H7 (cell line): ENCODE measurements around the gene ZCCHC14. TPM values are rescaled to one million over a fixed set of nuclear protein-coding genes. Genes with fewer than 3 reads are reported as not detected.

Experiments used
- DNase-seq: peaks from one replicate; pipeline ENCODE4 v3.0.0; 2012
- H3K27me3 ChIP-seq: 2 replicates; pipeline ENCODE4 v1.6.0; 2011; ENCODE audit warnings: mild to moderate bottlenecking, low read length; ENCODE audit not compliant: control insufficient read depth, insufficient read depth
- H3K36me3 ChIP-seq: replicated peaks from 2 replicates; pipeline ENCODE4 v1.5.1; 2011; ENCODE audit warnings: low read length; ENCODE audit not compliant: control insufficient read depth, insufficient read depth
- H3K4me3 ChIP-seq: 2 replicates; pipeline ENCODE4 v1.5.1; 2011; ENCODE audit warnings: low read depth, mild to moderate bottlenecking, control low read depth, low read length, moderate library complexity; ENCODE audit not compliant: insufficient read depth
- total RNA-seq: library from RNA; depleted of rRNA; stranded (reverse); fragments of >200 nt; shearing (Covaris generic); gene quantifications from 2 replicates; pipeline ENCODE4 v1.2.3, GENCODE V29; 2014

Gene ZCCHC14
- total RNA-seq, 1 experiment from 2014 or later, result 13.3 TPM

GRCh38 chr16:87435372-87436224, 57.2 kb downstream of the ZCCHC14 start:
- DNase-seq, result no peak
- Histone ChIP-seq H3K36me3 (no peaks in the 10 kb centered on the region; the same call in 1 of the 2 replicates), H3K27me3 (no peaks in the 10 kb centered on the region), H3K4me3 (no peak overlapping the region)

DNA sequence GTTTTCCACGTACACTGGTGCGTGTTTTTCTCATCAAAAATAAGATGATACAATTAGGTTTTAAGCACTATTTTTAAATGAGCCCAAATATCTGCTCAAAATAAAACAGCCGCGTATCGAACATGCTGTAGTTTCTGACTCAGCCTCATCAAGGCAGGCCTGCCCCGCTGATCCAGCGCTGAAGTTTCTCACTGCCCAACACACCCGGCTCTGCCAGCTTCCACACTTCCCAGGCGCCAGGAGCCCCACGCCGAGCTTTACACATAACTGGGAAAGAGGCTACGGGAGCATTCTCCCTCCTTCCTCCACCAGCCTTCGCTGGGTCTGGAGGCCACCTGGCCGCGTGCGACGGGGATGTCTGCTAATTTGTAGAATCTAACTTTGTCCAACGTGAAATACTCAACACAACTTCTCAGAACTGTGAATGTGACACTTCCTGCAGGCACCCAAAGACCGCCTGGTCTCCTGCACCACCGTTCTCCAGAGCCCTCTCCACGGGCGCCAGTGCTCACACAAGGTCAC, 58.6 kb downstream of the ZCCHC14 start:
- H3K36me3 ChIP-seq, result no peaks in the 10 kb centered on the region; the same call in 1 of the 2 replicates
- DNase-seq, result no peak
- no peaks in the 10 kb centered on the region for H3K27me3 ChIP-seq
- no peak overlapping the region for H3K4me3 ChIP-seq

- DNase-seq, result no peak
- no peaks in the 10 kb centered on the region for H3K27me3 ChIP-seq
- no peak overlapping the region for H3K4me3 ChIP-seq
- H3K36me3 ChIP-seq, result no peaks in the 10 kb centered on the region; the same call in 1 of the 2 replicates
Measured at GRCh38 chr16:87432330-87432915, 60.4 kb downstream of the ZCCHC14 start.

GRCh38 chr16:87431926-87432325, 60.9 kb downstream of the ZCCHC14 start:
- no peak overlapping the region for H3K4me3 ChIP-seq
- DNase-seq, result no peak
- H3K27me3 ChIP-seq, result no peaks in the 10 kb centered on the region
- no peaks in the 10 kb centered on the region; the same call in 1 of the 2 replicates for H3K36me3 ChIP-seq

GRCh38 chr16:87426423-87427215, 66.2 kb downstream of the ZCCHC14 start:
- peak; percentile 75 for DNase-seq
- H3K4me3 ChIP-seq, result no peak overlapping the region
- no peaks in the 10 kb centered on the region for H3K27me3 ChIP-seq
- peaks cover 8% of the 10 kb centered on the region for H3K36me3 ChIP-seq

- no peak for DNase-seq
- Histone ChIP-seq H3K4me3 (no peak overlapping the region), H3K27me3 (no peaks in the 10 kb centered on the region), H3K36me3 (peaks cover 8% of the 10 kb centered on the region)
Measured at GRCh38 chr16:87425941-87426340, 66.9 kb downstream of the ZCCHC14 start.

DNA sequence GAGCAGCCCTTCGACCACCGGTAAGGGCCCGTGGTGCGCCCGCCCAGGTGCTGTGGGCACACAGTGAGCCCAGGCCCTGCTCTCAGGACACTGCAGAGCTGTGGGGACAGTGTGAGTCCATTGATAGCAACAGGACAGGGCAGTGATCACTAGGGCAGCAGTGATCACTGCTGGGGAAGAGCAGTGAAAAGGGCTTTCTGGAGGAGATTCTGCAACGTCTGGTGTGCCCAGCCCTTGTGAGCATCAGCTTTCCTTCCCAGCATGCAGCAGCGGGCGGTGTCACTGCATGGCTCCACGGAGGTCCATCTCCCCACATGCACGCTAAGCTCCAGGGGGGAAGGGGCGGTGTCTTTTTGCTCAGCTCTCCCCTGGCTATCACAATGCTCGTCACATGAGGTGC, 68.6 kb downstream of the ZCCHC14 start:
- H3K4me3 ChIP-seq, result no peak overlapping the region
- DNase-seq, result no peak
- H3K27me3 ChIP-seq, result no peaks in the 10 kb centered on the region
- H3K36me3 ChIP-seq, result peaks cover 12% of the 10 kb centered on the region

- Histone ChIP-seq H3K36me3 (peaks cover 12% of the 10 kb centered on the region), H3K4me3 (no peak overlapping the region), H3K27me3 (no peaks in the 10 kb centered on the region)
- DNase-seq, result no peak
Measured at GRCh38 chr16:87423429-87423828, 69.4 kb downstream of the ZCCHC14 start.

- no peak for DNase-seq
- H3K36me3 ChIP-seq, result peaks cover 14% of the 10 kb centered on the region
- no peaks in the 10 kb centered on the region for H3K27me3 ChIP-seq
- no peak overlapping the region for H3K4me3 ChIP-seq
Measured at GRCh38 chr16:87422106-87422505, 70.7 kb downstream of the ZCCHC14 start.

- Histone ChIP-seq H3K4me3 (no peak overlapping the region), H3K36me3 (peaks cover 15% of the 10 kb centered on the region), H3K27me3 (no peaks in the 10 kb centered on the region)
- no peak for DNase-seq
Measured at GRCh38 chr16:87421003-87421912, 71.6 kb downstream of the ZCCHC14 start.

DNA sequence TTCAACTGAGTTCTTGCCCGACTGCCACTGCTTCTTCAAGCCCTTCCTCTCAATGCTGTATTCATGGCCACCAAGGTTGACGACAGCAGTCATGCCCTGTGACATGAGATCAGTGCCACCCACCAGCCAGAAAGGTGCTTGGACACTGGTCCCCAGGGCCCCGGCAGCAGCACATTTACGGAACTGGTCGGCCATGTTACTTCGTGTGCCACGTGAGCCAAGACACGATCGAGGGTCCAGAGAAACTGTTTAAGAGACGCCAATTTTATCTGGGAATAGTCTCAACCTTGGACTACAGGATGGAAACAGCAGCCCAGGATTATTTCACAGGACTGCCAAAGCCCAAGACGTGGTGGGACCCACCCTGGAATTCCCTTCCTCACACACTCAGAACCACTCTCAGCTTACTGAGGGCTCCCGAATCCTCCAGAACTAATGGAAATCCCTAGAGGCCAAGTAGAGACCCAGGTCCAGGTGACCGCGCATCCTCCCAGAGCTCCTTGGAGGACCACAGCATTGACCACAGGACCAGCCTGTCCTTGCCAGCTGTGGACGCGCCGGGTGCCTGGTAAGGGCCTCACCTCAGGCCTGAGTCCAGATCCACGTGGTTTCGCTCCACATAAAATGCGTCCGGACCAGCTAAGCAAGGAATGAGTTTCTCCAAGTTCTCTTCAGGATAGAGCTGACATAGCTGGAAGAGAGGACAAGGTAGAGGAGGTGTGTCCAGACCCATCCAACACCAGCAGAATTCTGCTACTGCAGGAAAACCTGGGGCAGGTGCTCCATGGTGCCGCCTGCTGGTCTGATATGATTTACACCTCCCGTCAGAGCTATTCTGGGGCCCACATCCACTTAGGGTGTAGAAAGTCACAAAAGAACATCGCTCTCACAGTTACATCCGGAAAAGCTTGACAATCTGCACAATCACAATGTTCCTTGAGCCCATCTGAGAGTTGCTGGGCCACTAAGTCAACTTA, 72.5 kb downstream of the ZCCHC14 start:
- H3K27me3 ChIP-seq, result no peaks in the 10 kb centered on the region
- no peak overlapping the region for H3K4me3 ChIP-seq
- H3K36me3 ChIP-seq, result peaks cover 15% of the 10 kb centered on the region
- DNase-seq, result peak; percentile 69

DNA sequence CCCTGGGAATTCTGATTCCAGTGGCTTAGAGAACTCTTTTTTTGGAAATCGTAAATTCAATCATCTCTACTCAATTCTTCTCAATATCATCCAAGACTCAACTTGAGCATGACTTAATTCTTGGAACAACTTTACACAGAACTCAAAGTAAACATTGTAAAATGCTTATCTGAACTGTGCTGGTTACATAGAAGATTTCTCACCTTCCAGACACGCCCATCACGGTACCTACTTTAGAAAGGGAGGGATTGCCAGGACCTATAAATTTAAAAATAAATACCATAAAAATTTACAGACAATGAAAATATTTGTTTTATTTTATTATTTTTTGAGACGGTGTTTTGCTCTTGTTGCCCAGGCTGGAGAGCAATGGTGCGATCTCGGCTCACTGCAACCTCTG, 74.2 kb downstream of the ZCCHC14 start:
- H3K27me3 ChIP-seq, result no peaks in the 10 kb centered on the region
- H3K4me3 ChIP-seq, result no peak overlapping the region
- no peak for DNase-seq
- H3K36me3 ChIP-seq, result peaks cover 10% of the 10 kb centered on the region

DNA sequence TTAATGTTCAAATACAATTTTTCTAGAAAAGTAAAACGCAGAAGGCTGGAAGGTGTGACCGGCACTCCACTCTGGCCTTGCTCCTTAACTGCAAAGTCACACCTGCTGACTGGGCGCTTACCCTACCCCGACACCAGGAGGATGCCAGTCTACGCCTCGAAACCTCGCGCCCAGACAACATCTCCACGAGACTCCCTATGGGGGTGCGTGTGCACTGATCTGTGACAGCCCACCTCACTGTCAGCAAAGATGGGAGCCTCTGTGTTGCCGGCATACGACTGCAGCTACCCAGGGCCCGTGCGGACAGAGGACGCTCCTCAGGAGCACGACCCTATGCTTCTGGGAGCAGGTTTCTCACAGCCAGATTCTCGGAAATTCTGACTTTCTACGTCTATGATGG, 74.6 kb downstream of the ZCCHC14 start:
- DNase-seq, result no peak
- peaks cover 10% of the 10 kb centered on the region for H3K36me3 ChIP-seq
- H3K4me3 ChIP-seq, result no peak overlapping the region
- H3K27me3 ChIP-seq, result no peaks in the 10 kb centered on the region
